ENCODE data around the gene LRRC63. TPM values are rescaled to one million over a fixed set of nuclear protein-coding genes. Genes with fewer than 3 reads are reported as not detected.

The LRRC63 gene
- total and polyA plus RNA-seq, 12 donors: 0.12 to 0.15 TPM; not detected in 10

DNA sequence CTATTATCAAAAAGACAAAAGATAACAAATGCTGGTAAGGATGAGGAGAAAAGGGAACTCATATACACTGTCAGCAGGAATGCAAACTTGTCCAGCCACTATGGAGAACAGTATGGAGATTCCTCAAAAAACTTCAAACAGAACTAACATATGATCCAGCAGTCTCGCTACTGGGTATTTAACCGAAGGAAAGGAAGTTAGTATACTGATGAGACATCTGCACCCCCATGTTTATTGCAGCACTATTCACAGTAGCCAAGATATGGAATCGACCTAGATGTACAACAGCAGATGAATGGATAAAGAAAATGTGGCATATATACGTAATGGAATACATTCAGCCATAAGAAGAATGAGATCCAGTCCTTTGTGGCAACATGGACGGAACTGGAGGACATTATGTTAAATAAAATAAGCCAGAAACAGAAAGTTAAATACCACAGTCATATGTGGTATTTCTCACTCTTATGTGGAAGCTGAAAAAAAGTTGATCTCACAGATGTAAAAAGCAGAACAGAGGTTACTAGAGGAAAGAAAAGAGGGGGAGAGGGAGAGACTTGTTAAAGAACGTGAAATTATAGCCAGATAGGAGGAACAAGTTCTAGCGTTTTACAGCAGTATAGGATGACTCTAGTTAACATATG, 92.1 kb downstream of the LRRC63 start:
- DNase-seq: no peak
- TF ChIP-seq, protein P1, sequence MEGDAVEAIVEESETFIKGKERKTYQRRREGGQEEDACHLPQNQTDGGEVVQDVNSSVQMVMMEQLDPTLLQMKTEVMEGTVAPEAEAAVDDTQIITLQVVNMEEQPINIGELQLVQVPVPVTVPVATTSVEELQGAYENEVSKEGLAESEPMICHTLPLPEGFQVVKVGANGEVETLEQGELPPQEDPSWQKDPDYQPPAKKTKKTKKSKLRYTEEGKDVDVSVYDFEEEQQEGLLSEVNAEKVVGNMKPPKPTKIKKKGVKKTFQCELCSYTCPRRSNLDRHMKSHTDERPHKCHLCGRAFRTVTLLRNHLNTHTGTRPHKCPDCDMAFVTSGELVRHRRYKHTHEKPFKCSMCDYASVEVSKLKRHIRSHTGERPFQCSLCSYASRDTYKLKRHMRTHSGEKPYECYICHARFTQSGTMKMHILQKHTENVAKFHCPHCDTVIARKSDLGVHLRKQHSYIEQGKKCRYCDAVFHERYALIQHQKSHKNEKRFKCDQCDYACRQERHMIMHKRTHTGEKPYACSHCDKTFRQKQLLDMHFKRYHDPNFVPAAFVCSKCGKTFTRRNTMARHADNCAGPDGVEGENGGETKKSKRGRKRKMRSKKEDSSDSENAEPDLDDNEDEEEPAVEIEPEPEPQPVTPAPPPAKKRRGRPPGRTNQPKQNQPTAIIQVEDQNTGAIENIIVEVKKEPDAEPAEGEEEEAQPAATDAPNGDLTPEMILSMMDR (IDR thresholded peaks at IDR 0.05): no peak
- Histone ChIP-seq H3K4me1 (peaks cover 0 to 19% (median 0%) of the 10 kb centered on the region in 9 donors), H3K4me3 (no peak overlapping the region), H3K27me3 (no peaks in the 10 kb centered on the region), H3K36me3 (no peaks in the 10 kb centered on the region), H3K9me3 (peaks cover 0 to 23% (median 0%) of the 10 kb centered on the region in 11 donors), H3K27ac (peak overlapping the region in 1 of 10 donors; percentile 60)
- intact Hi-C loops (cut with DNase I): no loop called here
- ATAC-seq: no peak
- WGBS, 2 donors: 75 to 76% methylated on average over 7 of the region's 7 CpGs

DNA sequence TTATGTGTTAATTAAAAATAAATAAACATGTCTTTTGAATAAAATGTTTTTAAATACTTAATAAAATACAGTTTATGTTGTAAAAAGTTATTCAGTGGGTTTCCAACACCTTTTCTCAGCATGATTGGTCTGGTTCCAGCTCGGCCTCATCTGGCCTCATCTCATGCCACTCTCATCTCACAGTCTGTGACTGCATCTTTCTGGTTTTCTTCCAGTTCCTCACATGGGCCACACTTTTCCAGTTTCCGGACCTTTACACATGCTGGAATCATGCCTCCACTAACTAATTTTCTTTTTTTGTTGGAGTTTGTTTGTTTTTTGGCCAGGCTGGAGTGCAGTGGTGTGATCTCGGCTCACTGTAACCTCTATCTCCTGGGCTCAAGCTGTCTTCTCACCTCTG, 92.8 kb downstream of the LRRC63 start:
- Histone ChIP-seq H3K4me1 (peaks cover 0 to 19% (median 0%) of the 10 kb centered on the region in 9 donors), H3K36me3 (no peaks in the 10 kb centered on the region)
- no peak for ATAC-seq

DNA sequence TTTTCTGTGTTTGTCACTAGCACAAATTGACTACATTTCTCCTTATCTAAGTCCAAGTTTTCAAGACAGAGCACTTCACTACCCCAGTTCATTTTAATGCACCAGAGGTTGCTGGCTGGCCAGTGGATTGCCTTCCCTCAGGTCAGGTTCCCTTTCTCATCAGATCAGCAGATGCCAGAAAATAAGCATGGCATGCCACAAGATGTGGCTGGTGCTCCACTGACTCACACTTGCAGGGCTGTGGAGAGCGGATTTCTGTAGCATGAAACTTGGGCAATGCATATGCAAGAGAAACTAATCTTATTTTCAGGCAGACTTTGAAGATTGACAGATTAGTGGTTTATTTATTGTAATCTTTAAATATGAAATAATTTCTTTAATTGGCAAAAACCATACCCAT, 95.8 kb downstream of the LRRC63 start:
- intact Hi-C loops (cut with DNase I): no loop called here
- Histone ChIP-seq H3K4me3 (no peak overlapping the region), H3K4me1 (peaks cover 0 to 19% (median 0%) of the 10 kb centered on the region in 9 donors), H3K27me3 (no peaks in the 10 kb centered on the region), H3K27ac (no peak overlapping the region), H3K36me3 (no peaks in the 10 kb centered on the region), H3K9me3 (peaks cover 0 to 21% (median 2%) of the 10 kb centered on the region in 11 donors)
- DNase-seq: no peak
- TF ChIP-seq, protein P1 (IDR thresholded peaks at IDR 0.05): no peak
- WGBS, 2 donors: 89 to 97% methylated on average over 1 of the region's 1 CpG
- ATAC-seq: no peak

More for the DNA sequence above, 92.8 kb downstream of the LRRC63 start:
- intact Hi-C loops (cut with DNase I): no loop called here
- H3K27ac ChIP-seq: peak overlapping the region in 1 of 10 donors; percentile 60
- DNase-seq: no peak
- no peak overlapping the region for H3K4me3 ChIP-seq
- peaks cover 0 to 24% (median 0%) of the 10 kb centered on the region in 11 donors for H3K9me3 ChIP-seq
- TF ChIP-seq, protein P1 (IDR thresholded peaks at IDR 0.05): no peak
- WGBS, 2 donors: 85 to 89% methylated on average over 3 of the region's 3 CpGs
- H3K27me3 ChIP-seq: no peaks in the 10 kb centered on the region

DNA sequence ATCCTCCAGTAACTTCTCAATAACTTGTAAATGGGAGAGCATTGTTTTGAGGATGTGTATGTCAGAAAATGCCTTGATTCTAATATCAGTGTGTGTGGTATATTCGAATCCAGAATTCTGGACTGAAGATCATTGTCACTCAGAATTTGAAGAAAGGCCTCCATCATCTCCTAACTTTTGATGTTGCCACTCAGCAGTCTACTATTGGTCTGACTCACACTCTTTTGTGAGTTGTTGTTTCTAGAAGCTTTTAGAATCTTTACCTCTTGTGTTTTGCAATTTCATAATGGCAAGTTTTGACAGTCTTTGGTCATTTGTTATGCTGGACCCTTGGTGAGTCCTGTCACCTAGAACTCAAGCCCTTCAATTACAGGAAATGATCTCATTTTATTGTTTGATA, 98.3 kb downstream of the LRRC63 start:
- 78 to 80% methylated on average over 1 of the region's 1 CpG for WGBS, 2 donors
- TF ChIP-seq, protein P1 (IDR thresholded peaks at IDR 0.05): no peak
- intact Hi-C loops (cut with DNase I): loop anchor here in 1 of 10 donors (10.0 kb wide), 1 partner anchor 145 kb away; no protein-coding TSS in a partner anchor
- Histone ChIP-seq H3K4me1 (peaks cover 0 to 13% (median 0%) of the 10 kb centered on the region in 9 donors), H3K27ac (no peak overlapping the region), H3K36me3 (no peaks in the 10 kb centered on the region), H3K9me3 (peaks cover 0 to 14% (median 0%) of the 10 kb centered on the region in 11 donors), H3K4me3 (no peak overlapping the region), H3K27me3 (peaks cover 0 to 4% (median 0%) of the 10 kb centered on the region in 7 donors)
- DNase-seq: no peak
- no peak for ATAC-seq
